Measurements from ENCODE around the gene WNK1.

DNA sequence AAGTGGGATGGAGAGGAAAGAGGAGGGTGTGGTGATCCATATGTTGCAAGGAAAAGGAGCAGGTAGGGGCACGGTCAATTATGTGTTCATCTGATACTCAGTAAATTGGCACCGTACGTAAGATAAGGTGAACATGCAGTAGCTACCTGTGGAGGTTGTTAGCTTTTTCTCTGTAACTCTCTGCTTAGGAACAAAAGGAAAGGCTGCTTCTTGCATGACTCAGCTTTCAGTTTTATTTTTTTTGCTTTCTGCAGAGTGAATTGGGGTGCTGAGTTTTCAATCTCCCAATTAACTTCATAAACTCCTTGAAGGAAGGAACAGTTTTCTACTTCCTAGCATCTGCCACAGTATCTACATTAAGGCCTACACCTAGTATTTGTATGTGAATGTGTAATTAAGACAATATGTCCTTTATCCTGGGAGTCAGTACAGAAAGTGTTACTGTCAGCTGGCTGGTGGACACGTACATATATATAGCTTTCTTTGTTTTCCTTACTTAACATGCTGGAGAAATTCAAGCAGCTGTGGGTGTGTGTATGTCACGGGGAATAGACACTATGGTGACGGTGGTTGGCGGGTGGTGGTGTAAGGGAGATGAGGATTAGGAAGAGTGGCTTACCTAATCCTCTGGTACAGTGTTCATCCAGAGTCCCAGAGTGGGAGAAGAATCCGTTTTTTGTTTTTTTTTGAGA is 40.1 kb upstream of the WNK1 start:
- TF ChIP-seq POLR2AphosphoS5 (IDR thresholded peaks at IDR 0.05), result no peak
- TF ChIP-seq, protein P1, sequence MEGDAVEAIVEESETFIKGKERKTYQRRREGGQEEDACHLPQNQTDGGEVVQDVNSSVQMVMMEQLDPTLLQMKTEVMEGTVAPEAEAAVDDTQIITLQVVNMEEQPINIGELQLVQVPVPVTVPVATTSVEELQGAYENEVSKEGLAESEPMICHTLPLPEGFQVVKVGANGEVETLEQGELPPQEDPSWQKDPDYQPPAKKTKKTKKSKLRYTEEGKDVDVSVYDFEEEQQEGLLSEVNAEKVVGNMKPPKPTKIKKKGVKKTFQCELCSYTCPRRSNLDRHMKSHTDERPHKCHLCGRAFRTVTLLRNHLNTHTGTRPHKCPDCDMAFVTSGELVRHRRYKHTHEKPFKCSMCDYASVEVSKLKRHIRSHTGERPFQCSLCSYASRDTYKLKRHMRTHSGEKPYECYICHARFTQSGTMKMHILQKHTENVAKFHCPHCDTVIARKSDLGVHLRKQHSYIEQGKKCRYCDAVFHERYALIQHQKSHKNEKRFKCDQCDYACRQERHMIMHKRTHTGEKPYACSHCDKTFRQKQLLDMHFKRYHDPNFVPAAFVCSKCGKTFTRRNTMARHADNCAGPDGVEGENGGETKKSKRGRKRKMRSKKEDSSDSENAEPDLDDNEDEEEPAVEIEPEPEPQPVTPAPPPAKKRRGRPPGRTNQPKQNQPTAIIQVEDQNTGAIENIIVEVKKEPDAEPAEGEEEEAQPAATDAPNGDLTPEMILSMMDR (IDR thresholded peaks at IDR 0.05), result no peak
